SH-SY5Y (cell line): Measurements from ENCODE around the gene ACTL8.

Experiments used
- GATA2 ChIP-seq: IDR thresholded peaks from 2 replicates; pipeline ENCODE4 v1.6.1; 2011; ENCODE audit warnings: mild to moderate bottlenecking, low read depth, low read length
- GATA3 ChIP-seq: IDR thresholded peaks from 2 replicates; pipeline ENCODE4 v1.6.1; 2011; ENCODE audit warnings: low read depth, mild to moderate bottlenecking, low read length, moderate library complexity

- TF ChIP-seq GATA2 (no peak), GATA3 (no peak)
Measured at GRCh38 chr1:17709981-17710380, 45.2 kb upstream of the ACTL8 start.
